Fibroblast of pulmonary artery (primary cell): ENCODE results near the gene ADK.
"Not testable (repeated sequence)": the region's sequence is repeated elsewhere in the genome, so short reads cannot be mapped to it uniquely, and the experiment has no call there.

ENCODE experiments used
- DNase-seq: peaks from one replicate; pipeline ENCODE4 v3.0.0-alpha.2; 2010; ENCODE audit warnings: low read depth
- H3K4me3 ChIP-seq: replicated peaks from 2 replicates; pipeline ENCODE4 v1.5.1; 2011; ENCODE audit warnings: low read depth, mild to moderate bottlenecking, control low read depth, low read length, moderate library complexity
- TF ChIP-seq, protein P1 (sequence below): IDR thresholded peaks from 2 replicates; pipeline ENCODE4 v1.5.1; 2011; ENCODE audit warnings: mild to moderate bottlenecking, control low read depth, low read length, inconsistent platforms; ENCODE audit errors: missing control alignments

ADK gene

DNA sequence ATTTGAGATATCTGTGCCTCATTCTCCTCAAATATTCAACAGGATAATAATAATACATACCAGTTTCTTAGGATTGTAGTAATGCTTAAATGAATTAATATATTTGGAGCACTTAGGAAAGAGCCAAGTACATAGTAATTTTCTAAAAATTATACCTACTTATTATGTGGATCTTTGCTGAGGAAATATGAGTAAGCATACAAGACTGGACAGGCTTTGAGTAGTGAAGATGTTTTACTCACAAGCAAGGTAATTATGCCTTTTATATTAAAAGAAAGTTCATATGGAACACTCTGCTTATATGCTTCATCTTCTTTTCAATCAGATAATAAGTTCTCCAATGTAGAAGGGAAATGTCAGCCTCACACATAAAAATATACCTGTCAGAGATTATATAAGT, 337.9 kb downstream of the ADK start:
- TF ChIP-seq, protein P1, sequence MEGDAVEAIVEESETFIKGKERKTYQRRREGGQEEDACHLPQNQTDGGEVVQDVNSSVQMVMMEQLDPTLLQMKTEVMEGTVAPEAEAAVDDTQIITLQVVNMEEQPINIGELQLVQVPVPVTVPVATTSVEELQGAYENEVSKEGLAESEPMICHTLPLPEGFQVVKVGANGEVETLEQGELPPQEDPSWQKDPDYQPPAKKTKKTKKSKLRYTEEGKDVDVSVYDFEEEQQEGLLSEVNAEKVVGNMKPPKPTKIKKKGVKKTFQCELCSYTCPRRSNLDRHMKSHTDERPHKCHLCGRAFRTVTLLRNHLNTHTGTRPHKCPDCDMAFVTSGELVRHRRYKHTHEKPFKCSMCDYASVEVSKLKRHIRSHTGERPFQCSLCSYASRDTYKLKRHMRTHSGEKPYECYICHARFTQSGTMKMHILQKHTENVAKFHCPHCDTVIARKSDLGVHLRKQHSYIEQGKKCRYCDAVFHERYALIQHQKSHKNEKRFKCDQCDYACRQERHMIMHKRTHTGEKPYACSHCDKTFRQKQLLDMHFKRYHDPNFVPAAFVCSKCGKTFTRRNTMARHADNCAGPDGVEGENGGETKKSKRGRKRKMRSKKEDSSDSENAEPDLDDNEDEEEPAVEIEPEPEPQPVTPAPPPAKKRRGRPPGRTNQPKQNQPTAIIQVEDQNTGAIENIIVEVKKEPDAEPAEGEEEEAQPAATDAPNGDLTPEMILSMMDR, result no peak
- DNase-seq, result no peak
- H3K4me3 ChIP-seq, result no peak overlapping the region

DNA sequence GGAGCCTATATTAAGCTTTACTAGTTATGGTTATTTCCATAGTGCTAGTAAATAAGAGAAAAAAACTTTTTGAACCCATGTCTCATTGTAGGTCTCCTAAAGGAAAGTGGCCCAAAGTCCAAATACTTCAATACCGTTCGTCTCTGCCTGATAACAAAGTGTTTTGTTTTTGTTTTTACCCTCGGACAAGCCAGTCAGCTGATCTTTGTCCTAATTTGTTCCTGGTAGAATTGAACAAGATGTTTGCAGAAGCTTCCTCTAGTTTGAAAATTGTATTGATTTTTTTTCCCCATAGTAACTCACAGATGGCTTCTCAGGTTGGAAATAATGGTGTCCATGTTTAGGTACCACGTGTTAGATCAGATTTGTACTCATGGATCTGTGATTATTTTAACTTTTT, 339.5 kb downstream of the ADK start:
- H3K4me3 ChIP-seq, result no peak overlapping the region
- DNase-seq, result no peak
- TF ChIP-seq, protein P1, result no peak

- no peak for DNase-seq
- TF ChIP-seq, protein P1, result no peak
These were observed 340.0 kb downstream of the ADK start for GRCh38 chr10:74491014-74491413.

GRCh38 chr10:74496276-74496675, 345.3 kb downstream of the ADK start:
- not testable (repeated sequence) for DNase-seq, H3K4me3 ChIP-seq

More at GRCh38 chr10:74491014-74491413, 340.0 kb downstream of the ADK start:
- H3K4me3 ChIP-seq, result no peak overlapping the region

DNA sequence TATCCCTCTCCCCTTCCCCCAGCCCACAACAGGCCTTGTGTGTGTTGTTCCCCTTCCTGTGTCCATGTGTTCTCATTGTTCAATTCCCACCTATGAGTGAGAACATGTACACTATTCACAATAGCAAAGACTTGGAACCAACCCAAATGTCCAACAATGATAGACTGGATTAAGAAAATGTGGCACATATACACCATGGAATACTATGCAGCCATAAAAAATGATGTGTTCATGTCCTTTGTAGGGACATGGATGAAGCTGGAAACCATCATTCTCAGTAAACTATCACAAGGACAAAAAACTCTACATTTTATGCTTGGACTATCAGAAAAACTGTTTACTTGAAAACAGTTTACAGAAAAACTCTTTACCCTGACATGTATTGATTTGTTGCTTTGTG, 347.6 kb downstream of the ADK start:
- not testable (repeated sequence) for DNase-seq

DNA sequence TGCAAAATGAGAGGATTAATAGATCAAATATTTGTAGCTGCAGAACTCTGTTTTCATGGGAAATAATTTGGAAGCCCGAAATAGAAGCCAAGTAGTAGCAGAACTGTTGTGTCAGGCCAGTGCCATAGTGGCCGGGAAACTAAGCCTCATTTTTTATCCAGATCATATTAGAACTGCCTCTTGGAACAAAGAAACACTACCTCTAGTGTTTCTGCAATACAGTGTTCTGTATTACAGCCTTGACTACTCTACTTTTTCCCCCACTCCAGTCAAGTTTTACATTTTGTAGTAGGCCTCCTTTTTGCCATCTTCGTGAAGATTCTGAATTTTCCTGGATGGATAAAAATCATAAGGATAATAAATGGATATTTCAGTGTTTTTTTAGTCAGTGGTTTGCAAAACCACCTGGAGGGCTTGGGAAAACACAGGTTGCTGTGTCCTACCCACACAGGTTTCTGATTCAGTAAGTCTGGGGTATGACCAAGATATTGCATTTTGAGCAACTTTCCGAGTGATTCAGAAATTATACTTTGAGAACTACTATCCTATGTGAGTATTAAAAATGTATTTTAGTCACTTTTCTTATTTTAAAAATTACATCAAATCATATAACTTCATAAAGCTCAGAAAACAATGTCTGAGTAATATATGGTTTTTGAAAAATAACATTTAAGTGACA, 349.1 kb downstream of the ADK start:
- DNase-seq, result no peak
- no peak overlapping the region for H3K4me3 ChIP-seq
- TF ChIP-seq, protein P1, result no peak

More for the DNA sequence above, 347.6 kb downstream of the ADK start:
- H3K4me3 ChIP-seq, result not testable (repeated sequence)

DNA sequence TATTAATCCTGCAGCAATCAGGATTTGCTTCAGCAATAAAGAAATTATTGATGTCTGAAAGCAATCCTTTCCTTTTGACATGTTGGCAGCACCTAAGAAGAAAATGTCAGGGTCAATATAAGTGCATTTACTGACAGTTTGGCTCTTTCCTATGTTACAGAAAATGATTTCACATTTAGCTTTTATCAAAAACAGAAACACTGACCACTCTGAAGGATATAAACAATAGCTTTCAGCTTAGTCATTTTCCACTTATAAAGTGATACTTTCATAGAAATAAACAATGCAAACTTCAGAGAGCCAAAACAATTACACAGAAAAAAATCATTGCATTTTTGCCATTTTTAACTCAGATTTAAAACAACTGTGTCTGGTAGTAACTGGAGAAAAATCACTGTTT, 349.8 kb downstream of the ADK start:
- peak; percentile 52 for DNase-seq
- no peak overlapping the region for H3K4me3 ChIP-seq
- TF ChIP-seq, protein P1, result no peak

- no peak overlapping the region for H3K4me3 ChIP-seq
- TF ChIP-seq, protein P1, result no peak
- DNase-seq, result peak; percentile 81
These were observed 352.1 kb downstream of the ADK start for GRCh38 chr10:74502963-74503608.
